HFF-Myc (cell line): Measurements from ENCODE around the gene CEP131.

Source experiments
- DNase-seq: peaks from one replicate; pipeline ENCODE4 v3.0.0-alpha.2; 2011; ENCODE audit warnings: low read depth; ENCODE audit errors: extremely low read depth
- H3K4me3 ChIP-seq: replicated peaks from 2 replicates; pipeline ENCODE4 v1.5.1; 2011; ENCODE audit warnings: low read depth, mild to moderate bottlenecking, control low read depth, low read length
- CTCF ChIP-seq: IDR thresholded peaks from 2 replicates; pipeline ENCODE4 v1.5.1; 2012; ENCODE audit warnings: mild to moderate bottlenecking, low read depth, low read length, control low read depth; ENCODE audit errors: missing control alignments

The CEP131 gene

GRCh38 chr17:81160747-81161453 lies 61.9 kb downstream of the CEP131 start:
- H3K4me3 ChIP-seq: no peak overlapping the region
- TF ChIP-seq CTCF: no peak
- no peak for DNase-seq

- DNase-seq: no peak
- TF ChIP-seq CTCF: no peak
- no peak overlapping the region for H3K4me3 ChIP-seq
Observed at GRCh38 chr17:81160306-81160705, 62.5 kb downstream of the CEP131 start.

GRCh38 chr17:81159611-81160265 lies 63.0 kb downstream of the CEP131 start:
- TF ChIP-seq CTCF: no peak

GRCh38 chr17:81158688-81159590 lies 63.8 kb downstream of the CEP131 start:
- no peak overlapping the region for H3K4me3 ChIP-seq
- no peak for DNase-seq
- no peak for TF ChIP-seq CTCF

More at GRCh38 chr17:81159611-81160265, 63.0 kb downstream of the CEP131 start:
- H3K4me3 ChIP-seq: no peak overlapping the region
- DNase-seq: no peak

GRCh38 chr17:81157848-81158687 lies 64.7 kb downstream of the CEP131 start:
- TF ChIP-seq CTCF: no peak
- DNase-seq: no peak
- H3K4me3 ChIP-seq: no peak overlapping the region
